NCI-H1092 treated with DMSO at 0.1 percent for 48 hours (cell line): Measurements from ENCODE around the gene DPY30.

Source experiments
- DNase-seq: peaks from one replicate; lab custom pipeline; 2025; lab: John Stamatoyannopoulos, UW

The DPY30 gene

DNA sequence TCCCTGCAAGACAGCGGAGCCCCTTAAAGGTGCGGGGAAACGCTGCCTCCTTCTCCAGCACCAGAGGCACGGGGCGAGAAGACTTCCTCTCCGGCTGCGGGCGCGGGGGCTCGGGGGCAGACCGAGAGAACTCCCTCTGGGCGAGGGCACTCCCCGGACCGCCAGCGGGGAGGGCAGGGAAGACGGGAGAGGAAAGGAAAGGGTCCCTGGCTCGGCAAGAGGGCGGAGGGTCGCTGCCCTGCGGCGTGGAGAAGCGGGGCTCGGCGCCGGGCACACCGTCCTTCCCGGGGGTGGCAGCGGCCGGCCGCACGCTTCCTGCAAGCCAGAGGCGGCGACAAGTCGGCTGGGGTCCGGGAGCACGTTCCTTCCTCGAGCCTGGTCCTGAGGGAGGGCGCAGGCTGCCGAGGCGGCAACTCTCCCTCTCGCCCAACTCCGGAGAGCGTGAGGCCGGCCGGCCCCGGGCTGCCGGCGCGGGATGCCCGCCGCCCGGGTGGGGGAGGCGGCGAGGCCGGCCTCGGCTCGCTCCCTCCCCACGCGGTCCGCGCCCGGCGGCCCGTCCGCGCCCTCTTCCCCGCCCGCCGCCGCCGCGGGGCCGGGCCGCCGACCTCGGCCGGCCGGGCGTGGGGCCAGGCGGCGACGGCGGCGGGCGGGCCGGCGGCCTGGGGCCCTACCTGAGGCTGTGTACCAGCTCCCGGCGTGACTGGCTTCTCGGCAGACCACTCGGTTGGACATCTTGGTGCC lies 29.9 kb downstream of the DPY30 start:
- DNase-seq: no peak

DNA sequence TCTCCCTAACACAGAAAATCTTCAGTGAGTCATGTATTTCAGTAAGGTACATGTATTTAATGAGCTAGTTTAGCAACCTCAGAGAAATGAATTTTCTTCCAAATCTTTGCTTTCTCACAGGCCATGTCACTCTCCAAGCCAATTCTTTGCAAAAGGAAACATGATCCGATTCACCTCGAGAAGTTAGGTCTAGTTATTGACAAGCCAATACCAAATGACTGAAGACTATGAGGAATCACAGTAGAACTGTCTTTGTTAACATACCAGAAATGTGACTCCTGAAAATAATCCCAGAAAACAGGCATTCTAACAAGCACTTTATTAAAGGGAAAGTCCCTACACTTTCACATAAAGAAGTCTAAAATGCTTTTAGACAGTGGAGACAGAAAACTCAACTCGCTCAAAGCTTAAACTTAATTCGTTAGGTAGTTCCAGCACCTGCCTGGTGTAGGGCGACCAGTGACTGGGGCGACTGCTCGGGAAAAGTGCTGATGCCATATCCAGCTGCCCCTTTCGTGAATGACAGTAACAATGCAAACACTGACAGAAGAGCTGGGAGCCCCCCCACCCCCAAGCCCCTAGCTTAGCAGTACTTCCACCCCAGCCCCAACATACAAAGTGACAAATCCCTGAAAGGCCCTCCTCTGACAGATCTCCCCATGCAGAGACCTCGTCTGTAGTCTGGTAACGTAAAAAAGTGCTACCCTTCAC lies 30.6 kb downstream of the DPY30 start:
- no peak for DNase-seq

DNA sequence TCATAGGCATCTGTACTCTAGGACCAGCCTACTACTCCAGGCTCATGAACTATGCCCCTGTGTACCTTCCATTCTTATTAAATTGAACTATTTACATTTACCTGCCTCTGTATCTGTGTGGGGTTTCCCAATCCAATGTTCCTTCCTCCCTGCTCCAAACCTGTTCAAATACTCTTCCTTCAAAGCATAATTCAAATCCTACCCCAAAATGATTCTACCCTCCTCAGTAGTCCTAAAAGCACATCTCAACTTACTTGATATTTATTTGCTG lies 32.5 kb downstream of the DPY30 start:
- DNase-seq: no peak

DNA sequence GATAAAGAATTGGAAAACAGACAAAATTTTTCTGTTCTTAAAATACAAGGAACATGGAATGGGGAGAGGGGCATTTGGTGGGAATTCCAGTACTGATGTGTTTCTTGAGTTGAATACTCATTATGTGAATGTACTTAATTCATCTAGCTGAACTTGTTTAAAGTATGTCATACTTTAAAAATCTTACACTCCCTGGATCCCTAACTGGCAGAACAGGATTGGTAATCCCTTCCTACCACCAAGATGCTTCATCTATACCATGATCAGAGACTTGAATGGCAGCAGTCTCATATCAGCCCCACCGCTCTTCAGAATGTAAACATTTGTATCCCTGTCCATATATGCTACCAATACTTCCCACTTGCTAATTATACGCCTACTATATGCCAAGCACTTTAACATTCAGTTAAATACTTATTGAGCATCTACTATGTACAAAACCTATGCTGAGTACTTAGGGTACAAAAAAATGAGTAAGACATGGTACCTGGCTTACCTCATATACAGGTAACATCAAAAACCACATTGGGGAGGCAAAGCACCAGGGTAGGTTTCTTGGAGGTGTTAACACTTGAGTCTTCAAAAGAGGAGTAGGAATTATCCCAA lies 34.1 kb downstream of the DPY30 start:
- DNase-seq: no peak

DNA sequence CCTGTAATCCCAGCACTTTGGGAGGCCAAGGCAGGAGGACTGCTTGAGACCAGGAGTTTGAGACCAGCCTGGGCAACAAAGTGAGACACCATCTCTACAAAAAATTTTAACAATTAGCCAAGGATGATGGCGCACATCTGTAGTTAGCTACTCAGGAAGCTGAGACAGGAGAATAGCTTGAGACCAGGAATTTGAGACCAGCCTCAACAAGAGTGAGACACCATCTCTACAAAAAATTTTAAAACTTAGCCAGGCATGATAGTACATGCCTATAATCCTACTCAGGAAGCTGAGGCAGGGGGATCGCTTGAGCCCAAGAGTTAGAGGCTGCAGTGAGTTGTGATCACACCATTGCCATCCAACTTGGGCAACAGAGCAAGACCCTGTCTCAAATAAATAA lies 35.8 kb downstream of the DPY30 start:
- DNase-seq: no peak

DNA sequence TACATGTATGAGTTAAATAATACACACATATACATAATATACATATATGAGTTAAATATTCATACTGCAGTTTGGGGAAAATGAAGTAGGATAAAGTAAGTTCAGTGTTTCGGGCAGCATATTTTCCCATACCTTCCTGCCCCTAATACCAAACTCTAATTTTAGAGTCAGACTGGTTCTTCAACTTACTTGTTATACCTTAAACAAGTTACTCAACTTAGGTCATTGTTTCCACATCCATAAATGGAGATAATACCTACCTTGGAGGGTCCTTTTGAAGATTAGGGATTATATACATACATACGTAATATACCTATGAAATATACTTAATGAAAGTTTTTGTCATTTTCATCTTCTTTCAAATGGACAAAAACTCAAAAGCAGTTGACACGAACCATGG lies 37.2 kb downstream of the DPY30 start:
- DNase-seq: no peak

DNA sequence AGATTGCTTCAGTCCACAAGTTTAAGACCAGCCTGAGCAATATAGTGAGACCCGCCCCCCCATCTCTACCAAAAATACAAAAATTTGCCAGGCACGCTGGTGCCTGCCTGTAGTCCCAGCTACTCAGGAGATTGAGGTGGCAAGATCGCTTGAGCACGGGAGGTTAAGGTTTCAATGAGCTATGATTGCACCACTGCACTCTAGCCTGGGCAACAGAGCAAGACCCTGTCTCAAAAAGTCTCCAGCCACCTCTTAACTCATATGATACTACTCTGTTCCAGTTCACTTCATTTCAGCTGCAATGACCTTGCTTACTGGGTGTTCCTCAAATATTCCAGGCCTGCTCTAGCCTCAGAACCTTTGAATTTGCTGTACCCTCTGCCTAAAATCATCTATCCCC lies 40.2 kb downstream of the DPY30 start:
- DNase-seq: no peak

DNA sequence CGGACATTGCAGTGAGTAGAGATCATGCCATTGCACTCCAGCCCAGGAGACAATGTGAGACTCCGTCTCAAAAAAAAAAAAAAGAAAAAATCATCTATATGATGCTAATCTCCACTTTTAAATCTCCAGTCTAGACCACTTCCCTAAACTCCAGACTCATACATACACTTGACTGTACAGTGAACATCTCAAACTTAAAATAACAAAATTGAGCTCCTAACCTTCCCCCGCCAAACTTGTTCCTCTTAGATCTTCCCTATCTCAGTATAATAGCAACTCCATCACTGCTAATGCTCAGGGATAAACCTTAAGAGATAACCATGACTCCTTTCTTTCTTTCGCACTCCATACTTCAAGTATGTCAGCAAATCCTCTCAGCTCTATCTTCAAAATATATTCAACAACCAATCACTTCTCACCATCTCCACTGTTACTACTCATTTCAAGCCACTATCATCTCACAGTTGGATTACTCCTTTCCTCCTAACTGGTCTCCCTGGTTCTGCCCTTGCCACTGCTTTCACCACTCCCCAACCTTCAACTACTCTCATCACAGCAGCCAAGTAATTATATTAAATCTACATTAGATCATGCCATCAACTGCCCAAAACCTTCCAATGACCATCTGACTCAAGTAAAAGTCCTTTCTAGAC lies 40.7 kb downstream of the DPY30 start:
- DNase-seq: no peak

DNA sequence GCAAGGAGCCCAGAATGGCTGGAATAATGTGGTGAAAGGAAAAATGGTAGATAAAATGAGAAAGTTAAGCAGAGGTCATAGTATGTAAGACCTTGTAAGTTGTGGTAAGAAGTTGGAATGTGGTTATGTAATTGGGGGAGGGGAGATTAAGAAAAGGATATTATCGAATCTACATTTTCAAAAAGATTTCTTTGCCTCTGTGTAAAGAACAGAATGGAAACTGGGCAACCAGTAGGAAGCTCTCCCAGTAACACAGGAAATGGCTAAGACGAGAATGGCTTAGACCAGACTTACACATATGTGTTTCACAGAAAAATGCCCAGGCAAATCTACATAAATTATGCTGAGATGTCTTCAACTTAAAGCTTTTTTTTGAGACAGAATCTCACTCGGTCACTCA lies 42.0 kb downstream of the DPY30 start:
- no peak for DNase-seq

DNA sequence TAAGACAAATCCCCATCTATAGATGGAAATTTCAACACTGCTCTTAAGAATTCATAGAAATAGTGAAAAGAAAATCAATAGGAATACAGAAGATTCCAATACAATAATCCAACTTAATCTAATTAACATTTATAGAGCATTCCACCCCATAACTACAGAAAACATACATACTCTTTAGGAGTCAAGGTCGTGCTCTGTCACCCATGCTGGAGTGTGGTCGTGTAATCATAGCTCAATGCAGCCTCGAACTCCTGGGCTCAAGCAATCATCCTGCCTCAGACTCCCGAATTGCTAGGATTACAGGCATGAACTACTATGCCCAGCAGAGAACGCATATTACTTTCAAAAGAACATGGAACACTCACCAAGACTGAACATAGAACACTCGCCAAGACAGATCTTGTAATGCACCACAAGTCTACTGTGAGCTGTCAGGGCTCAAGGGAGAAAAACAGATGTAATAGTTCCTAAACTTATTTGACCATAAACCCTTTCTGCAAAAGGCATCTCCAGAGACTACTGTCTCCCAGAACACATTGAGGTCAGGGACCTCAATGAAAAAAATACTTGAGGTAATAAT lies 42.9 kb downstream of the DPY30 start:
- no peak for DNase-seq

DNA sequence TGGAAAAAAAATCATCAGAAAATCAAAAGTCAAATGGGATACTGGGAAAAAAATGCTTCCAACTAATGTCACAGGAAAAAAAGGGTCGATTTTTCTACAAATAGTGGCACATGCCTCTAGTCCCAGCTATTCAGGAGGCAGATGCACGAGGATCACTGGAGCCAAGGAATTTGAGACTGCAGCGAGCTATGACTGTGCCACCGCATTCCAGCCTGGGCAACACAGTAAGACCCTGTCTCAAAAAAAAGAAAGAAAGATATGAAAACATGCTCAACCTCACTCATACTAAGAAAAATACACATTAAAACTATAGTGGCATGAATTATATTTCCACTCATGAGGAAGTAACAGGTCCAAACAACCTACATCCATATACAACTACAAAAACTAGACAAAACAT lies 46.7 kb downstream of the DPY30 start:
- no peak for DNase-seq

DNA sequence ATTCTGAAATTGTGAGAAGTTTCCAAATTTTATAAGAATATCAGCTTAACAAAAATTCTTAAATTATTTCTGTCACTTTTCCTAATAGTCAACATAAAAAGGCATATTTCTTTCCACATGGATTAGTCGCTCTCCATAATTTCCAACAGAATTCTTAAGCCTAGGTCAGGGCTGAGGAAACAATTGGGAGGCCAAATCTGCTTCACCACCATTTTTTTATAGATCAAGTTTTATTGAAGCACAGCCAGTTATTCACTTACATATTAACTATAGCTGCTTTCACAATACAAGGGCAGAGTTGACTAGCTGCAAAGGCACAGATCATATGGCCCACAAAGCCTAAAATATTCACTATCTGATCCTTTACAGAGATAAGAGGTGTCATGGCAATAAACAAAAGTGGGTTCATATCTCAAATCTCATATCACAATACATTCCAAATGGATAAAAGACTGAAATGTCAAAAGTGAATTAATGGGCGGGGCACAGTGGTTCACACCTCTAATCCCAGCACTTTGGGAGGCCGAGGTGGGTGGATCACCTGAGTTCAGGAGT lies 47.5 kb downstream of the DPY30 start:
- no peak for DNase-seq

DNA sequence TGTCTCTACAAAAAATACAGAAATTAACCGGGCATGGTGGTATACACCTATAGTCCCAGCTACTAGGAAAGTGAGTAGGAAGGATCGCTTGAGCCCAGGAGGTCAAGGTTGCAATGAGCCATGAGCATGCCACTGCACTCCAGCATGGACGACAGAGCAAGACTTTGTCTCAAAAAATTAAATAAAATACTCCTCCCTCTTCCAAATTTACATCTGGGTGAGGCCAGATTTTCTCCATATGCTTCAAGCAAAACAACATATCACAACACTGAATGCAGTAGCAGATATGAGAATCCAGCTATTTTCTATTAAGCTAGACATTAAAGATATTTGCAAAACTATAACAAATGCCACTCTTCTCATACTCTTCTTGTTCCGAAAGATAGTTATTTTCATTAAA lies 49.7 kb downstream of the DPY30 start:
- no peak for DNase-seq

DNA sequence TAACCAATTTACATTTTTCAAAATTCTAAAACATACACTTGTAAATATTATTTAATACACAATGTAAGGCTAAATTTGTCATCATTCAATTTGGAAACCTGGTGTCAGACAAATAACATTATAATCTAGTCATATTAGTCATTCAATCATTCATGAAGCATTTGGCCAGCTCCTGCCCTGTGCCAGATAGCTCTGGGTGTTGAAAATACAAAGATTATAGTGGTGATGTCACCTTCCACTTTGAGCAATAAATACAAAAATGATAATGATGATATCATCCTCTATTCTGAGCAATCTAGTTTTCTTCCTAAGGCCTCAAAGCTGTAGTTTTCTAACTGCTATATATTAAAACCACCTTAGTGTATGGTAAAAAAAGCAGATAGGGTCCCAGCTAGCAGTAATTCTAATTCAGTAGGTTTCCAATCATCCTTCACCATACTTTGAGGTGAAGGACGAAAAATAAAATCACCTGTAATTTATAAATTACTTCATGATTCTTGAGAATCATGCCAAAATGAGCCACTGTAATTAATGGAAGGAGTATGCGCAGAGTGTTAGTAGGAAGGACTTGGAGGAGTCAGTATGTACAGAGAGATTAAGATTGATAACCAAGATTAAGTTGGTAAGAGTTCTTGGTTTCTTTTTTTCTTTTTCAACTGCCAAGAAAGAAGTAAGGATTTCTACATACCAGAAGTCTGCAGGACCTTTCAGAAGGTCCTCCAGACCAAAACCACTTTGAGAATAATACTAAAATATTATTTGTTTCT lies 52.0 kb downstream of the DPY30 start:
- no peak for DNase-seq

DNA sequence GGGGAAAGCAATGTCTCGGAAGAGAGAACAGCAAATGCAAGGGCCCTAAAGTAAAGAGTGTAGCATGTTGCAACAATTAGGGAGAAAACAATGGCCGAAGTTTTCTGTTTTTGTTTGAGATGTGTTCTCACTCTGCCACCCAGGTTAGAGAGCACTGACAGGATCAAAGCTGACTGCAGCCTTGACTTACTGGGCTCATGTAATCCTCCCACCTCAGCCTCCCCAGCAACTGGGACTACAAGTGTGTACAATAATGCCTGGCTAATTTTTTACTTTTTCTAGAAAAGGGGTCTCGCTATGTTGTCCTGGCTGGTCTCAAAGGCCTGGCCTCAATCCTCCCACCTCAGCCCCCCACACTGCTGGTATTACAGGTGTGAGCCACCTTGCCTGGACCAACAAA lies 52.7 kb downstream of the DPY30 start:
- no peak for DNase-seq

DNA sequence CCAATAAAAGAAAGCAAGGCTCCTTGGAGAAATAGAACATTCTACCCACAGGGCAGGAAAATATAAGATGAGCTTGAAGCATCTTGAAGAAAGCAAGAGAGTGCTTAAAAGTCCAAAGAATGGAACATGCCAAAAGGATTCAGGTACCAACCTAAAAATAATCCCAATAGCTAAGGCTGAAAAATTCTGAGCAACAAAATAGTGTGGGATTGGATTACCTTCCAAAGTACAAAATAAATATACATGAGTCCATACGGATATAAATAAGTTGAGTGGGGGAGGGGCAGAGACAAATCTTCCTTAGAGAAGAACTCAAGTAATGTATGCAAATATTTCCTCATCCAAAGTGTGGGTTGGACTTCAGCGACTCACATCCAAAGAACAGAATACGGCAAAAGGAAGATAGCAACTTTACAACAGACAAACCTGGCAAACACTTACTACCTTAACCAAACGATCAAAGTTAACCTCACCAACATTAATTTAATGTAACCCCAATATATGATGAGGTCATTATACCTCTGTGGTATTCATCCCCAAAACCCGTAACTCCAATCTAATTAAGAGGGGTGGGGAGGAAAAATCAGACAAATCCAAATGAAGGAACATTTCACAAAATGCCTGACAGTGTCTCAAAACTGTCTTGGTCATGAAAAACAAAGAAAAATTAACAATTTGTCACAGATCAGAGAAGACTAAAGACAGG lies 55.7 kb downstream of the DPY30 start:
- no peak for DNase-seq

DNA sequence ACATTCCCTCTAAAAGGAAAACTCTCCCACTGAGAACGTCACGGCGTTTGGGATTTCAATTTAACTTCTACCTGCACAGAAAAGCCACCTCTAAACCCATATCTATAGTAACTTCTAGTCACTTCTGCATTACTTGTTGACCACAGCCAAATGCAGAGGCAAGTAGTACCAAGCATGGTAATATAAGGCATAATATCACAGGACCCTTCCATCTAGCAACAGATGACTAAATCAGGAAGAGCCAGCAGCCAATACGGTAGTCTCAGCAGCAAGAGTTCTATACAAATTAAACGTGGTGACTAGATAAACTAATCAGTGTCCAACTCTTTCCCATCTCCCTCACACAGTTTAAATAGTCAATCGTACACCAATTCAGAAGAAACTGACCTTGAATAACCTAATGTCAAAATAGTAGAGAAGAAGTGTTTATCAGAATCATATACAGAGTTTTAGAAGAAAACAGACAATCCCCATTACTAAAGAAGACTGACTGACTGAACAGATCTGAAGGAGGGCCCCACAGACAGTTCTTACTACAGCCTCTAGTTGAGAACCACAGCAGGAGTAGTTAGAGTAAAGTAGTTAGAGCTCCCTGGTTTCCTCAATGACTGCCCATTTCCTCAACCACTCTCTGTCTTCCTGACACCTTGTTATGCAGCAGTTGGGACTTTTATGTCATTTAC lies 58.8 kb downstream of the DPY30 start:
- DNase-seq: no peak

DNA sequence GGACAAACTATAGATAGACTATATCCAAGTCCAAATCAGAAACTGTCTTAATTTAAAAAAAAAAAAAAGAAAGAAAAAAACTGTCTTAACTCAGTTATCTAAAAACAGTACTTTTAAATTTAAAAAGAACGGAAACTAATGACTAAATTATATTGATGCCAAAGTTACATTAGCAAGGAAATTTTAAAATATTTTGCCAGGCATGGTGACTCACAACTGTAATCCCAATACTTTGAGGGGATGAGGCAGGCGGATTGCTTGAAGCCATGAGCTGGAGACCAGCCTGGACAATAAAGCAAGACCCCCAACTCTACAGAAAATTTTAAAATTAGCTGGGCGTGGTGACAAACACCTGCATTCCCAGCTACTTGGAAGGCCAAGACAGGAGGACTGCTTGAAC lies 59.6 kb downstream of the DPY30 start:
- DNase-seq: no peak

DNA sequence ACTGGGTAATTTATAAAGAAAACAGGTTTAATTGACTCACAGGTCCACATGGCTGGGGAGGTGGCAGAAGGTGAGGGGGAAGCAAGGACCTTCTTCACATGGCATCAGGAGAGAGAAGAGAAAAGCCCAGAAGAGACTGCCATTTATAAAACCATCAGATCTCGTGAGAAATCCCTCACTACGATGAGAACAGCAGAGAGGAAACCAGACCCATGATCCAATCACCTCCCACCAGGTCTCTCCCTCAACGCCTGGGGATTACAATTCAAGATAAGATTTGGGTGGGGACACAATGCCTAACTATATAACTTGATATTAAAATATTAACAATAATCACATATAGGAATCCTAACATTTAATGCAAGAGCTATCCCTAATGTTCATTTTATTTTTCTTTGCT lies 60.6 kb downstream of the DPY30 start:
- no peak for DNase-seq

DNA sequence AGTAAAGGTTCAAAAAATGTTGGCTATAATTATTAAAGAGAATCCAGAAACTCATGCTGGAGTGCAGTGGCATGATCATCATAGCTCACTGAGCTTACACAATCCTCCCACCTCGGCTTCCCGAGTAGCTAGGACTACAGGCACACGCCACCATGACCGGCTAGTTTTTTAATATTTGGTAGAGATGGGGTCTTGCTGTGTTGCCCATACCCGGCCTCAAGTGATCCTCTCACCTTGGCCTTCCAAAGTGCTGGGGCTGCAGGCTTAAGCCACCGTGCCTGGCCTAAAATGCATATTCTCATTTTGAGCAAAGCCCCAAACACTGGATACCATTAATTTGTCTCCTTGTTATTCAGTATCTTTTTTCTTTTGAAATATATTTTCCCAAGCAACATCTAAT lies 61.2 kb downstream of the DPY30 start:
- no peak for DNase-seq
